GM12878 (cell line): ENCODE measurements around the gene ITGBL1. TPM values are rescaled to one million over a fixed set of nuclear protein-coding genes. Genes with fewer than 3 reads are reported as not detected.

ENCODE experiments used
- ATF3 ChIP-seq: IDR thresholded peaks from 2 replicates; pipeline ENCODE4 v1.6.1; 2011; ENCODE audit warnings: low read depth, mild to moderate bottlenecking, low read length, moderate library complexity, borderline replicate concordance; ENCODE audit errors: extremely low read depth
- BCL3 ChIP-seq: IDR thresholded peaks from 2 replicates; pipeline ENCODE4 v1.6.1; 2011; ENCODE audit warnings: borderline replicate concordance, low read depth, mild to moderate bottlenecking, moderate library complexity, low read length; ENCODE audit not compliant: insufficient read depth, poor library complexity, severe bottlenecking
- HDAC2 ChIP-seq: fragments of 200-600 bp; sonication (generic); IDR thresholded peaks from 2 replicates; pipeline ENCODE4 v1.6.1; 2017
- IRF5 ChIP-seq: fragments of 450-650 bp; IDR thresholded peaks from 2 replicates; pipeline ENCODE4 v1.6.1; 2017; ENCODE audit warnings: borderline replicate concordance
- RELA ChIP-seq: fragments of 450-650 bp; IDR thresholded peaks from 2 replicates; pipeline ENCODE4 v1.8.0; 2014; ENCODE audit warnings: borderline replicate concordance; ENCODE audit not compliant: partially characterized antibody
- SIN3A ChIP-seq: IDR thresholded peaks from 2 replicates; pipeline ENCODE4 v1.6.1; 2012; ENCODE audit warnings: low read depth, low read length, improper control_type of control experiment
- SP1 ChIP-seq: IDR thresholded peaks from one replicate; pipeline ENCODE4 v1.6.1; 2011; ENCODE audit warnings: low read depth, low read length
- TCF12 ChIP-seq: IDR thresholded peaks from 2 replicates; pipeline ENCODE4 v1.6.1; 2011; ENCODE audit warnings: low read depth, mild to moderate bottlenecking, low read length
- USF1 ChIP-seq: IDR thresholded peaks from 2 replicates; pipeline ENCODE4 v1.6.1; 2011; ENCODE audit warnings: borderline replicate concordance, low read depth, mild to moderate bottlenecking, moderate library complexity, mixed read lengths, low read length; ENCODE audit not compliant: insufficient read depth; ENCODE audit errors: extremely low read length
- ZBTB33 ChIP-seq: fragments of 450-650 bp; IDR thresholded peaks from 2 replicates; pipeline ENCODE4 v1.6.1; 2017; ENCODE audit warnings: mild to moderate bottlenecking
- polyA plus RNA-seq, 11 experiments: library from polyadenylated mRNA; depleted of rRNA in 4 of 11; unstranded in 6 of 11; stranded (reverse) in 5 of 11; fragments of >200 nt; fragmentation: Nextera tagmentation in 4 of 11; fragmentation: Illumina TruSeq in 1 of 11; extraction: Ambion mirVana in 4 of 11; extraction: Trizol in 1 of 11; gene quantifications; 1 replicate in 1 of 11; 2 replicates in 10 of 11; pipeline versions ENCODE4 v1.2.1 to v1.2.3, GENCODE V29; 2011 to 2016; ENCODE audit warnings: inconsistent platforms in 2 of 11, missing spikeins in 2 of 11, low read depth in 1 of 11
- total RNA-seq, 4 experiments: library from RNA; depleted of rRNA in 3 of 4; stranded (reverse); fragments of >200 nt in 3 of 4; fragmentation: Illumina TruSeq in 1 of 4; extraction: Trizol in 1 of 4; gene quantifications; 2 replicates each; pipeline versions ENCODE4 v1.2.1 to v1.2.3, GENCODE V29; 2013 to 2021

The ITGBL1 gene
- total and polyA plus RNA-seq, 10 of the 15 experiments (the other 5 are each of a cell fraction or from before 2014, with no cell fraction given): 0.17 to 2.8 (median 0.28) TPM; not detected in 3

GRCh38 chr13:101640788-101641400, 188.4 kb downstream of the ITGBL1 start (continued):
- TF ChIP-seq IRF5 (no peak), RELA (no peak), TCF12 (no peak), USF1 (no peak), ATF3 (no peak), SIN3A (no peak), ZBTB33 (no peak), BCL3 (no peak), SP1 (no peak), HDAC2 (no peak)
